Stimulated activated CD8-positive, alpha-beta memory T cell treated with anti-CD3 and anti-CD28 coated beads, Interleukin-4, amount 100 ng/mL, for 48 hours (primary cell): ENCODE results near the gene KIF5A.
"Not testable (repeated sequence)": the region's sequence is repeated elsewhere in the genome, so short reads cannot be mapped to it uniquely, and the experiment has no call there.

Experiments used
- DNase-seq: peaks from one replicate; pipeline ENCODE4 v3.0.0-alpha.2; 2020

Gene KIF5A

DNA sequence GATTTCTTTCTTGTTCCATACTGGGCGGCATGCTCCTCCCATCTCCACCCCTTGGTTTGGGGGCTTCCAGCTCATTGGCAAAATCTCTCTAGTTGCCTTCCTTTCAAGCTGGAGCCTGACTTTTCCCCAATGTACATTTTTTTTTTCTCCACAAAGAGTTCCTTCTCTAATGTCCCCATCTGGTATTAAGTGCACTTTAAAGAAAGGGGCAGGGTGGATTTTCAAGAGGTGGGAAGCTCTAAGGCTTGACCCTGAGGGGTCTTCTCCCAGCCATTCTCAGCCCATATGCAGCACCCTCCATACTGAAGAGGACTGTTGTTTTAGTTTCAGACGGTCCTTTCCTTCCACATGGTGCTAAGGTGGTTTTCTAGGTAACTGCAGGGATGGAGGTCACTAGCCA is 35.3 kb downstream of the KIF5A start:
- DNase-seq, result no peak

- no peak for DNase-seq
Measured at GRCh38 chr12:57586128-57586527, 36.3 kb downstream of the KIF5A start.

GRCh38 chr12:57586832-57587429 is 37.1 kb downstream of the KIF5A start:
- DNase-seq, result no peak

GRCh38 chr12:57588951-57589610 is 39.2 kb downstream of the KIF5A start:
- DNase-seq, result not testable (repeated sequence)

GRCh38 chr12:57590479-57590863 is 40.6 kb downstream of the KIF5A start:
- DNase-seq, result no peak

- DNase-seq, result peak; percentile 86
Measured at GRCh38 chr12:57590864-57591781, 41.3 kb downstream of the KIF5A start, which contains the start of gene PIP4K2C. Gene PIP4K2C, plus strand, starts transcription at chr12:57591192. Its CDS starts 98 bp downstream, at chr12:57591290.

DNA sequence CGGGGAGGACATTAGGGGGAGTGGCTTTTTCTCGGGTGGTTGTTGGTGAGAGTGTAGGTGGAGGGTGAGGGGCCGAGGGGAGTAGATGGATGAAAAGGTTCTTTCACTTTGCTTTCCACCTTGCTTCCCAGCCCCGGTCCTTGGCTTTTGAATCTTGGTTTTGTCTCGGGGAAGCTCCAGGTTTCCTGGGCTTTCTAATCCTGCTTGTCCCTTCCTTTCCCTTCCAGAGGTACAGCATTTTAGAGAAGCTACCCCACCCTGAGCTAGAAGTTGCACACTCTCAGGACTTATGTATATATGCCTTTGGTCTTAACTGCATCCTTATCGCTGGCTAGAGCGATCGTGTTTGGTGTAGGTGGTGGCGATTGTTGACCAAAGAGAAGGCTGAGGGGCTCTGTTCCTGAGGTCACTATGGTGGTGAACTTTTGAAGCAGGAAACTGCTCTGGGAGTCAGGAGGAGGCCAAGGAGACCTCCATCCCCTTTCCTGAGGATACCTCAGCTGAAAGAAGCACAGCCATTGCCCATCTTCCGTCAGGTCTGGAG is 42.0 kb downstream of the KIF5A start:
- DNase-seq, result no peak

DNA sequence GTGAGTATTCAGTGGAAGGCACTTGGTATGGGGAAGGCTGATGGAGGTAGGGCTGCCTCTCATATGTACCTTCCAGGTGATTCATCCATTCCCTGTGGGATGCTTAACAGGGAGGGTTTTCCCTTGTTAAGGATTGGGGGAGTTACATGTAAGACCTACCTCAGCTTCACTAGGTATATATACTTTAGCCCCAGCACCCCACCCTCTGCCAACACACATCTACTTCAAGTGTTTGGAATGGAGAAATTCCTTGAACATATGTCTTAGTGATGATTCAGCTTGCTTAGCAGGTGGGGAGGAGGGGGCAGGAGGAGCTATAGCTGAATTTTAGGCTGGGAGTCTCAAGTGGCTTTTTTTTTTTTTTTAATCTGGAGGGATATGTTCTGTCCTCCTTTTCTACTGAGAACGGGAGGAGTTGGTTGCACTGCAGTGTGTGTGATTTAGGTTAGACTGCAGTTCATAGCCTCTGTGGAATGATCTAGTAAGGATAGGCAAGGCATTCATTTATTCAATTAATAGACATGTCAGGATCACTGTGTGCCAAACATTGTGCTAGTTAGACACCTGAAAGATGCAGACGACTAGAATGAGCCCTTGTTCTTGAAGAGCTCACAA is 42.8 kb downstream of the KIF5A start:
- DNase-seq, result no peak

DNA sequence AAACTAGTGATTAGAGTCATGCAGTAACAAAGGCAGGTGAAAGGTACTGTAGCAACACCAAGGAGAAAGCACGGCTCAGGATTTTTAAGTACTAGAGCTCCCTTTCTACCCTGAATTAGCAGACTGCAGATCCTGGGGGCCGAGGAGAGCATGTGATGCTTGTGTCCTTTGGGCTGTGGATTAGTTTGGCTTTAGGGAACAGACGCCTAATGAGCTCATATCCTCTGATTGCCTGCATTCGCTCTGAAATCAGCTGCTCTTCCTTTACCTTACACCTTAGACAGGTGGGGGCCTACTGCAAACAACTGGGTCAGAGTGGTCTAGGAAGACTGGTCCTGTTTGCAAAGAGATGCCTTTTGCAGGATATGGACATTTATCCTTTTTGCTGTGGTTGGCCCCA is 43.3 kb downstream of the KIF5A start:
- no peak for DNase-seq

GRCh38 chr12:57600395-57600794 is 50.6 kb downstream of the KIF5A start:
- no peak for DNase-seq

DNA sequence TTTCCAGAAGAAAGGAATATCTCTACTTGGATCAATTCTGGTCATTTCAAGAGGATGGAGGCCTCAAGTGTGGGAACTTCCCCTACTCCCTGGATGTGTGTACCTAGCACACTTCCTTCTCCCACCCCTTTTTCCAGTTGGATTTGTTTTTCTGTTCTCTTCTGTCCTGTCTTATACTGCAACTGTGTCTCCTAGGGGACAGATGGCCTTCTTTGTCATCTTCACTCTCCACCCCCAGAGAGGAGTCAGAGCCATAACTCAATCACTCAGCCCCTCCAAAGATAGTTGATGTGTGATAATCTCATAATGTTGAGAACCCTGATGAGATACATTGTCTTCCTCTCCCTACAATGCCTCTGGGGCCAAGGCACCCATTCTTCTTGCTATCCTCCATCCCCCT is 52.7 kb downstream of the KIF5A start:
- no peak for DNase-seq

- no peak for DNase-seq
Measured at GRCh38 chr12:57603324-57603723, 53.5 kb downstream of the KIF5A start.

- DNase-seq, result no peak
Measured at GRCh38 chr12:57603815-57604453, 54.1 kb downstream of the KIF5A start.

- peak; percentile 65 for DNase-seq
Measured at GRCh38 chr12:57604454-57604991, 54.7 kb downstream of the KIF5A start, which contains the start of gene DTX3. Gene DTX3, plus strand, starts transcription at chr12:57604824. Its CDS starts 1,694 bp downstream, at chr12:57606518.

- DNase-seq, result no peak
Measured at GRCh38 chr12:57604992-57605810, 55.4 kb downstream of the KIF5A start.

- DNase-seq, result no peak
Measured at GRCh38 chr12:57605811-57606311, 56.0 kb downstream of the KIF5A start.

GRCh38 chr12:57606399-57606798 is 56.6 kb downstream of the KIF5A start:
- no peak for DNase-seq

- no peak for DNase-seq
Measured at GRCh38 chr12:57606821-57607220, 57.0 kb downstream of the KIF5A start.

GRCh38 chr12:57607958-57608663 is 58.3 kb downstream of the KIF5A start:
- no peak for DNase-seq

DNA sequence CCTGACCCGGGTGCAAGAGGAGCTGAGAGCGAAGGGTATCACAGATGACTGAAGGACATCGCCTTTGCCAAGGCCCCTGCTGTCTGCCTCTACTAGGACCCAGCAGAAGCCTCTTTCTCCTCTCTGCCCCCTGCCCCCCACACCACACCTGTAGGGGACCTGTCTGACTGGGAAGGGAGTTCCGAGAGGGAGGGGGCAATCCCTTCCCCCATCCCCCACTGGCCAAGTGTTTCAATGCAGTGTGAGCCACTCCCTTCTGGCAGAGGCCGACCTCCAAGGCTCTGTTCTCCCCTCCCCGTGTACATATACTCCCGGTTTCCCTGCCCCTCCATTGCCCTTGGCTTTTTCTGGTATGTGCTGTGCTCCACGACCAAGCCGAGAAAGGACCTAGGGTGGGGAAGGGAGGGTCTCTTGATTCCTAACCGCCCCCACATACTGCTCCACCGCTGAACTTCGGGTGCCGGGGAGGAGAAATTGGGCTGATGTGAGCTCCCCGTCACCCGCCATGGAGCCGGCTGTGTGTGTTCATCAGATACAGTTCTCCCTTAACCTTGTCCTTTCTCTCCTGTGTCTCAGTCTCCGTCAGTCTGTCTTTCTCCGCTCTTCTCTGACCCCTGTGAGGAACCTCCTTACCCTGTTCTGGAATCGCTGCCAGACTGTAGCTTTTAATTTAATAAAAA is 59.4 kb downstream of the KIF5A start:
- DNase-seq, result no peak
